GM12891 (cell line): ENCODE data around the gene TUFM.

Experiments used
- POLR2A ChIP-seq: IDR thresholded peaks from 2 replicates; pipeline ENCODE4 v1.6.1; 2011; ENCODE audit warnings: low read depth, low read length, control low read depth
- POLR2AphosphoS5 ChIP-seq: IDR thresholded peaks from 2 replicates; pipeline ENCODE4 v1.6.1; 2011; ENCODE audit warnings: low read depth, low read length, control low read depth
- POU2F2 ChIP-seq: IDR thresholded peaks from 2 replicates; pipeline ENCODE4 v1.6.1; 2011; ENCODE audit warnings: low read depth, mild to moderate bottlenecking, control low read depth, low read length, moderate library complexity
- SPI1 ChIP-seq: IDR thresholded peaks from 2 replicates; pipeline ENCODE4 v1.6.1; 2011; ENCODE audit warnings: low read depth, low read length, control low read depth
- TAF1 ChIP-seq: IDR thresholded peaks from 2 replicates; pipeline ENCODE4 v1.6.1; 2011; ENCODE audit warnings: low read depth, low read length, control low read depth

DNA sequence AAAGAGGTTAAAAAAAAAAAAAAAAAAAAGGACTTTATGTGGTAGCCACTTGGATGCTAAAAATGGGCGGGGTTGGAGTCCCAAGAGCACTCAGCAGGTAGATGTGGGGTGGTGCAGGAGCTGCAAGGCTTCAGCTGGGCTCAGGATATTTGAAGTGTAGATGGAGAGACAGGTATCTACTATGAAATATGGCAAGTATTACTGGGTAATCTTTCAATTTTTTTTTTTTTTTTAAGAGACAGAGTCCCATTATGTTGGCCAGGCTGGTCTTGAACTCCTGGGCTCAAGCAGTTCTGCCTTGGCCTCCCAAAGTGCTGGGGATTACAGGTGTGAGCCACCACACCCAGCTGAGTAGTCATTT lies 7.6 kb downstream of the TUFM start:
- TF ChIP-seq TAF1, result no peak
- TF ChIP-seq POLR2AphosphoS5, result no peak
- TF ChIP-seq POLR2A, result peak; percentile 7; the same call in 1 of the 2 replicates
- no peak for TF ChIP-seq POU2F2
- TF ChIP-seq SPI1, result no peak
